ENCODE measurements around the gene STARD9. TPM values are rescaled to one million over a fixed set of nuclear protein-coding genes. Genes with fewer than 3 reads are reported as not detected.

STARD9 gene
- total RNA-seq, 1 experiment from 2014 or later, result 0.86 TPM

- Histone ChIP-seq H3K27me3 (replicated peaks; ENCODE audit: control insufficient read depth, insufficient read depth, low read length) (no peaks in the 10 kb centered on the region), H3K9me3 (no peaks in the 10 kb centered on the region)
These were observed 153.2 kb downstream of the STARD9 start for GRCh38 chr15:42728560-42728959.

DNA sequence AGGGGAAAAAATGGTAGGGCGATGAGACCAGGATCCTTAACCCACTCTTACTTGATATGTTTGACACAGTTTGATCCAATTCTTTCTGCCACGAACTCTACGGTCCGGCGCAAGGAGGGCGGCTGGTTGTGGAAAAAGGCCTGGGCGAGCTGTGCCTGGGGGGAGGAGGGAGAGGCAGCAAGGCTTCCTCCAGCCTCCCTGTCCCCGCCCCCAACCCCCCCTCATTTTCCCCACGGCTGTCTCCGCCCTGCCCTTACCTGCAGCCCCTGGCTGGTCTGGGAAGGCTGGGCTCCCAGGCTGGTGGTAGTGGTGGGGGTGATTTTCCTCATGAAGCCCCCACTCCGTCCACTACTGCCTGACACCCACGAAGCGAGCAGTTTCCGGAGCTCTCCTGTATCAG, 153.6 kb downstream of the STARD9 start:
- POLR2A ChIA-PET, result no interaction called here
- no peaks in the 10 kb centered on the region for H3K27me3 ChIP-seq (replicated peaks; ENCODE audit: control insufficient read depth, insufficient read depth, low read length)
- intact Hi-C loops (cut with micrococcal nuclease; ENCODE audit: unreplicated experiment), result no loop called here
- no peak overlapping the region for H3K27ac Mint-ChIP-seq (ENCODE audit: unreplicated experiment)
- DNase-seq, result no peak
- no peaks in the 10 kb centered on the region for H3K4me1 ChIP-seq
- BruUV-seq (replicated peaks), result no TSS peak
- no peaks in the 10 kb centered on the region for H3K9me3 Mint-ChIP-seq (ENCODE audit: unreplicated experiment)
- peaks cover 61% of the 10 kb centered on the region for H3K36me3 Mint-ChIP-seq (ENCODE audit: insufficient read depth, unreplicated experiment)
- CTCF ChIA-PET, result no interaction called here
- H3K4me3 ChIP-seq (ENCODE audit: low read depth, low read length), result no peak overlapping the region
- no peaks in the 10 kb centered on the region for H3K27me3 Mint-ChIP-seq (ENCODE audit: insufficient read depth, unreplicated experiment)
- TF ChIP-seq CTCF (IDR thresholded peaks at IDR 0.05; ENCODE audit: insufficient read depth in 1 of 2, low read depth in 1 of 2, low read length in 1 of 2, severe bottlenecking in 1 of 2, unreplicated experiment in 1 of 2), result no peak
- no peak overlapping the region for H3K4me3 Mint-ChIP-seq (ENCODE audit: unreplicated experiment)
- no peaks in the 10 kb centered on the region for H3K9me3 ChIP-seq
- peaks cover 4% of the 10 kb centered on the region for H3K36me3 ChIP-seq (ENCODE audit: control insufficient read depth, insufficient read depth, low read length)
- H3K4me1 Mint-ChIP-seq (ENCODE audit: low read depth, unreplicated experiment), result no peaks in the 10 kb centered on the region

More at GRCh38 chr15:42728560-42728959, 153.2 kb downstream of the STARD9 start:
- H3K36me3 Mint-ChIP-seq (ENCODE audit: insufficient read depth, unreplicated experiment), result peaks cover 59% of the 10 kb centered on the region
- Histone ChIP-seq H3K4me3 (ENCODE audit: low read depth, low read length) (no peak overlapping the region), H3K36me3 (ENCODE audit: control insufficient read depth, insufficient read depth, low read length) (peaks cover 4% of the 10 kb centered on the region), H3K4me1 (no peaks in the 10 kb centered on the region)
- BruUV-seq (replicated peaks), result no TSS peak
- intact Hi-C loops (cut with micrococcal nuclease; ENCODE audit: unreplicated experiment), result no loop called here
- H3K27me3 Mint-ChIP-seq (ENCODE audit: insufficient read depth, unreplicated experiment), result no peaks in the 10 kb centered on the region
- POLR2A ChIA-PET, result no interaction called here
- CTCF ChIA-PET, result no interaction called here
- no peak overlapping the region for H3K4me3 Mint-ChIP-seq (ENCODE audit: unreplicated experiment)
- no peak for DNase-seq
- H3K9me3 Mint-ChIP-seq (ENCODE audit: unreplicated experiment), result no peaks in the 10 kb centered on the region
- H3K27ac Mint-ChIP-seq (ENCODE audit: unreplicated experiment), result no peak overlapping the region
- no peaks in the 10 kb centered on the region for H3K4me1 Mint-ChIP-seq (ENCODE audit: low read depth, unreplicated experiment)
- no peak for TF ChIP-seq CTCF (IDR thresholded peaks at IDR 0.05; ENCODE audit: insufficient read depth in 1 of 2, low read depth in 1 of 2, low read length in 1 of 2, severe bottlenecking in 1 of 2, unreplicated experiment in 1 of 2)

- Histone ChIP-seq H3K9me3 (no peaks in the 10 kb centered on the region), H3K4me3 (ENCODE audit: low read depth, low read length) (no peak overlapping the region), H3K27me3 (replicated peaks; ENCODE audit: control insufficient read depth, insufficient read depth, low read length) (no peaks in the 10 kb centered on the region), H3K4me1 (no peaks in the 10 kb centered on the region), H3K36me3 (ENCODE audit: control insufficient read depth, insufficient read depth, low read length) (peaks cover 4% of the 10 kb centered on the region)
- no peaks in the 10 kb centered on the region for H3K4me1 Mint-ChIP-seq (ENCODE audit: low read depth, unreplicated experiment)
- CTCF ChIA-PET, result no interaction called here
- TF ChIP-seq CTCF (IDR thresholded peaks at IDR 0.05; ENCODE audit: insufficient read depth in 1 of 2, low read depth in 1 of 2, low read length in 1 of 2, severe bottlenecking in 1 of 2, unreplicated experiment in 1 of 2), result no peak
- no peak for DNase-seq
- H3K27me3 Mint-ChIP-seq (ENCODE audit: insufficient read depth, unreplicated experiment), result no peaks in the 10 kb centered on the region
- H3K27ac Mint-ChIP-seq (ENCODE audit: unreplicated experiment), result no peak overlapping the region
- peaks cover 65% of the 10 kb centered on the region for H3K36me3 Mint-ChIP-seq (ENCODE audit: insufficient read depth, unreplicated experiment)
- no TSS peak for BruUV-seq (replicated peaks)
- no peak overlapping the region for H3K4me3 Mint-ChIP-seq (ENCODE audit: unreplicated experiment)
- intact Hi-C loops (cut with micrococcal nuclease; ENCODE audit: unreplicated experiment), result no loop called here
- H3K9me3 Mint-ChIP-seq (ENCODE audit: unreplicated experiment), result no peaks in the 10 kb centered on the region
- POLR2A ChIA-PET, result no interaction called here
These were observed 154.0 kb downstream of the STARD9 start for GRCh38 chr15:42729409-42729808.
